ENCODE results near the gene WDFY2. TPM values are rescaled to one million over a fixed set of nuclear protein-coding genes. Genes with fewer than 3 reads are reported as not detected.
"Not testable (repeated sequence)": the region's sequence is repeated elsewhere in the genome, so short reads cannot be mapped to it uniquely, and the experiment has no call there.

The WDFY2 gene
- 4.7 and 10.2 TPM in 2 replicates for total RNA-seq (ENCODE audit: low replicate concordance)

- peak within 1 kb of the TSS; percentile 94 for H3K4me3 ChIP-seq (ENCODE audit: low read depth, low read length)
- peak; percentile 100 for DNase-seq (ENCODE audit: low read depth)
- TF ChIP-seq CTCF (IDR thresholded peaks at IDR 0.05; ENCODE audit: insufficient read depth, low read length), result no peak
Measured at GRCh38 chr13:51583875-51584730, at the start of gene WDFY2. Gene WDFY2 (plus strand): TSS chr13:51584462. CDS start chr13:51584688, 226 bp downstream.

GRCh38 chr13:51538591-51539179 lies 45.6 kb upstream of the WDFY2 start:
- H3K4me3 ChIP-seq (ENCODE audit: low read depth, low read length), result no peak overlapping the region
- no peak for DNase-seq (ENCODE audit: low read depth)

GRCh38 chr13:51539887-51540286 lies 44.4 kb upstream of the WDFY2 start:
- no peak overlapping the region for H3K4me3 ChIP-seq (ENCODE audit: low read depth, low read length)

More at GRCh38 chr13:51538591-51539179, 45.6 kb upstream of the WDFY2 start:
- TF ChIP-seq CTCF (IDR thresholded peaks at IDR 0.05; ENCODE audit: insufficient read depth, low read length), result no peak

GRCh38 chr13:51541037-51541436 lies 43.2 kb upstream of the WDFY2 start:
- no peak for TF ChIP-seq CTCF (IDR thresholded peaks at IDR 0.05; ENCODE audit: insufficient read depth, low read length)
- H3K4me3 ChIP-seq (ENCODE audit: low read depth, low read length), result no peak overlapping the region

More at GRCh38 chr13:51539887-51540286, 44.4 kb upstream of the WDFY2 start:
- DNase-seq (ENCODE audit: low read depth), result peak; percentile 50
- no peak for TF ChIP-seq CTCF (IDR thresholded peaks at IDR 0.05; ENCODE audit: insufficient read depth, low read length)

GRCh38 chr13:51541809-51542258 lies 42.4 kb upstream of the WDFY2 start:
- no peak for DNase-seq (ENCODE audit: low read depth)
- TF ChIP-seq CTCF (IDR thresholded peaks at IDR 0.05; ENCODE audit: insufficient read depth, low read length), result no peak
- H3K4me3 ChIP-seq (ENCODE audit: low read depth, low read length), result no peak overlapping the region

More at GRCh38 chr13:51541037-51541436, 43.2 kb upstream of the WDFY2 start:
- DNase-seq (ENCODE audit: low read depth), result no peak

- no peak for TF ChIP-seq CTCF (IDR thresholded peaks at IDR 0.05; ENCODE audit: insufficient read depth, low read length)
- DNase-seq (ENCODE audit: low read depth), result no peak
- no peak overlapping the region for H3K4me3 ChIP-seq (ENCODE audit: low read depth, low read length)
Measured at GRCh38 chr13:51542346-51543242, 41.7 kb upstream of the WDFY2 start.

GRCh38 chr13:51545446-51545845 lies 38.8 kb upstream of the WDFY2 start:
- not testable (repeated sequence) for DNase-seq (ENCODE audit: low read depth); H3K4me3 ChIP-seq (ENCODE audit: low read depth, low read length)

Data from fibroblast of the aortic adventitia (primary cell).